ENCODE results near the gene MYB. TPM values are rescaled to one million over a fixed set of nuclear protein-coding genes. Genes with fewer than 3 reads are reported as not detected.

Gene MYB
- total and polyA plus RNA-seq, 2 experiments from 2014 or later: 4.2 to 7.9 TPM

DNA sequence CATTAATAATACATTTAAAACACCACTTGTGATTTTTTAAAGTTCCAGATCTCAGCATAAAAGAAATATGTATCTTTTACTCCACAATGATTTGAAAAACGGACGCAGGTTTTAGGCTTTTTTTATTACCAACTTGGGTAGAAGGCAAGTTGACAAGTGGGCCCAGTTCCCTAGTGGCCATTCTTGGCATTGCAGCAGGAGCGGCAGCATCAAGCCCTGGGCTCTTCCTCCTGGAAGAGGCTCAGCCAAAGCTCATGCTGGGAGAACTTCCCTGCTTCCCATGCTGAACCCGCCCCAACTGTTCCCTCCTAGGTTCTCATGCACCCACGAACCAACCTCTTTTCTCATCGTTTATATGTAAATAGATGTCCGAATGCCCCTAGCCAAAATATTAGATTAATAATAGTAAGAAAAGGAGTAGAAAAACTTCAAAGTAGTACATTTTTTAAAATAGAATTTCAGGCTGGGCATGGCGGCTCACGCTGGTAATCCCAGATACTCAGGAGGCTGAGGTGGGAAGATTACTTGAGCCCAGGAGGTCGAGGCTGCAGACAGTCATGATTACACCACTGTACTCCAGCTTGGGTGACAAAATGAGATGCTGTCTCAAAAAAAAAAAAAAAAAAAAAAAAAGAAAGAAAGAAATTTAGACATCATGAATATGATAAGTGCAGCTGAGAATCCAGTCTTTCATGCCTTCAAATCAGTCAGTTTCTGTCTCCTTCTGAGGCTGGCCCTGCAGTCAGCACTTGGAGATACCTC lies 18.2 kb upstream of the MYB start:
- Mint-ChIP-seq H3K36me3 (ENCODE audit: low read depth) (no peaks in the 10 kb centered on the region), H3K27ac (no peak overlapping the region), H3K27me3 (ENCODE audit: insufficient read depth, low read depth, poor library complexity) (peaks cover 3% of the 10 kb centered on the region), H3K4me3 (no peak overlapping the region), H3K4me1 (peaks cover 4% of the 10 kb centered on the region), H3K9me3 (no peaks in the 10 kb centered on the region)
- DNase-seq (ENCODE audit: low spot score) (peak; percentile 86), ATAC-seq (peak; percentile 98)
- no peaks in the 10 kb centered on the region for H3F3A ChIP-seq (replicated peaks; ENCODE audit: low read depth)
- no peaks in the 10 kb centered on the region for H3K36me3 ChIP-seq (ENCODE audit: insufficient read depth)
- no peaks in the 10 kb centered on the region for H4K20me1 ChIP-seq (replicated peaks; ENCODE audit: insufficient read depth)
- no peak overlapping the region for H3K4me2 ChIP-seq
- H3K9me2 ChIP-seq (ENCODE audit: insufficient read depth): no peaks in the 10 kb centered on the region
- no peak overlapping the region for H3K27ac ChIP-seq (ENCODE audit: low read depth)
- no peaks in the 10 kb centered on the region for H3K27me3 ChIP-seq (ENCODE audit: insufficient read depth)
- H3K79me2 ChIP-seq (replicated peaks; ENCODE audit: insufficient read depth): no peaks in the 10 kb centered on the region
- no peak overlapping the region for H2AFZ ChIP-seq
- TF ChIP-seq JUNB (IDR thresholded peaks at IDR 0.05; ENCODE audit: unreplicated experiment) (no peak), ZNF114 (CRISPR knock-in tag; IDR thresholded peaks at IDR 0.05) (no peak), EZH2 (IDR thresholded peaks at IDR 0.05; ENCODE audit: low read depth, unreplicated experiment) (no peak)
- TF ChIP-seq, protein P1, sequence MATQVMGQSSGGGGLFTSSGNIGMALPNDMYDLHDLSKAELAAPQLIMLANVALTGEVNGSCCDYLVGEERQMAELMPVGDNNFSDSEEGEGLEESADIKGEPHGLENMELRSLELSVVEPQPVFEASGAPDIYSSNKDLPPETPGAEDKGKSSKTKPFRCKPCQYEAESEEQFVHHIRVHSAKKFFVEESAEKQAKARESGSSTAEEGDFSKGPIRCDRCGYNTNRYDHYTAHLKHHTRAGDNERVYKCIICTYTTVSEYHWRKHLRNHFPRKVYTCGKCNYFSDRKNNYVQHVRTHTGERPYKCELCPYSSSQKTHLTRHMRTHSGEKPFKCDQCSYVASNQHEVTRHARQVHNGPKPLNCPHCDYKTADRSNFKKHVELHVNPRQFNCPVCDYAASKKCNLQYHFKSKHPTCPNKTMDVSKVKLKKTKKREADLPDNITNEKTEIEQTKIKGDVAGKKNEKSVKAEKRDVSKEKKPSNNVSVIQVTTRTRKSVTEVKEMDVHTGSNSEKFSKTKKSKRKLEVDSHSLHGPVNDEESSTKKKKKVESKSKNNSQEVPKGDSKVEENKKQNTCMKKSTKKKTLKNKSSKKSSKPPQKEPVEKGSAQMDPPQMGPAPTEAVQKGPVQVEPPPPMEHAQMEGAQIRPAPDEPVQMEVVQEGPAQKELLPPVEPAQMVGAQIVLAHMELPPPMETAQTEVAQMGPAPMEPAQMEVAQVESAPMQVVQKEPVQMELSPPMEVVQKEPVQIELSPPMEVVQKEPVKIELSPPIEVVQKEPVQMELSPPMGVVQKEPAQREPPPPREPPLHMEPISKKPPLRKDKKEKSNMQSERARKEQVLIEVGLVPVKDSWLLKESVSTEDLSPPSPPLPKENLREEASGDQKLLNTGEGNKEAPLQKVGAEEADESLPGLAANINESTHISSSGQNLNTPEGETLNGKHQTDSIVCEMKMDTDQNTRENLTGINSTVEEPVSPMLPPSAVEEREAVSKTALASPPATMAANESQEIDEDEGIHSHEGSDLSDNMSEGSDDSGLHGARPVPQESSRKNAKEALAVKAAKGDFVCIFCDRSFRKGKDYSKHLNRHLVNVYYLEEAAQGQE (IDR thresholded peaks at IDR 0.05; ENCODE audit: unreplicated experiment): no peak
- TF ChIP-seq, protein P2, sequence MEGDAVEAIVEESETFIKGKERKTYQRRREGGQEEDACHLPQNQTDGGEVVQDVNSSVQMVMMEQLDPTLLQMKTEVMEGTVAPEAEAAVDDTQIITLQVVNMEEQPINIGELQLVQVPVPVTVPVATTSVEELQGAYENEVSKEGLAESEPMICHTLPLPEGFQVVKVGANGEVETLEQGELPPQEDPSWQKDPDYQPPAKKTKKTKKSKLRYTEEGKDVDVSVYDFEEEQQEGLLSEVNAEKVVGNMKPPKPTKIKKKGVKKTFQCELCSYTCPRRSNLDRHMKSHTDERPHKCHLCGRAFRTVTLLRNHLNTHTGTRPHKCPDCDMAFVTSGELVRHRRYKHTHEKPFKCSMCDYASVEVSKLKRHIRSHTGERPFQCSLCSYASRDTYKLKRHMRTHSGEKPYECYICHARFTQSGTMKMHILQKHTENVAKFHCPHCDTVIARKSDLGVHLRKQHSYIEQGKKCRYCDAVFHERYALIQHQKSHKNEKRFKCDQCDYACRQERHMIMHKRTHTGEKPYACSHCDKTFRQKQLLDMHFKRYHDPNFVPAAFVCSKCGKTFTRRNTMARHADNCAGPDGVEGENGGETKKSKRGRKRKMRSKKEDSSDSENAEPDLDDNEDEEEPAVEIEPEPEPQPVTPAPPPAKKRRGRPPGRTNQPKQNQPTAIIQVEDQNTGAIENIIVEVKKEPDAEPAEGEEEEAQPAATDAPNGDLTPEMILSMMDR (conservative IDR thresholded peaks at IDR 0.05; ENCODE audit: low read depth in 2 of 2): peak; percentile 73 to 75
- no peaks in the 10 kb centered on the region for H3K4me1 ChIP-seq (ENCODE audit: insufficient read depth)
- H3K4me3 ChIP-seq: no peak overlapping the region

GRCh38 chr6:135163440-135163738 lies 17.7 kb upstream of the MYB start:
- H3K36me3 ChIP-seq (ENCODE audit: insufficient read depth): no peaks in the 10 kb centered on the region
- no peaks in the 10 kb centered on the region for H3K27me3 ChIP-seq (ENCODE audit: insufficient read depth)
- Mint-ChIP-seq H3K4me3 (no peak overlapping the region), H3K9me3 (no peaks in the 10 kb centered on the region), H3K4me1 (peaks cover 4% of the 10 kb centered on the region), H3K36me3 (ENCODE audit: low read depth) (no peaks in the 10 kb centered on the region), H3K27ac (no peak overlapping the region), H3K27me3 (ENCODE audit: insufficient read depth, low read depth, poor library complexity) (peaks cover 3% of the 10 kb centered on the region)
- H3F3A ChIP-seq (replicated peaks; ENCODE audit: low read depth): no peaks in the 10 kb centered on the region
- no peaks in the 10 kb centered on the region for H3K79me2 ChIP-seq (replicated peaks; ENCODE audit: insufficient read depth)
- H3K9me2 ChIP-seq (ENCODE audit: insufficient read depth): no peaks in the 10 kb centered on the region
- H3K4me1 ChIP-seq (ENCODE audit: insufficient read depth): no peaks in the 10 kb centered on the region
- no peak overlapping the region for H3K4me2 ChIP-seq
- H3K4me3 ChIP-seq: no peak overlapping the region
- DNase-seq (ENCODE audit: low spot score) (no peak), ATAC-seq (no peak)
- no peak overlapping the region for H3K27ac ChIP-seq (ENCODE audit: low read depth)
- no peaks in the 10 kb centered on the region for H4K20me1 ChIP-seq (replicated peaks; ENCODE audit: insufficient read depth)
- no peak overlapping the region for H2AFZ ChIP-seq
- TF ChIP-seq JUNB (IDR thresholded peaks at IDR 0.05; ENCODE audit: unreplicated experiment) (no peak), ZNF114 (CRISPR knock-in tag; IDR thresholded peaks at IDR 0.05) (no peak), CREB1 (CRISPR knock-in tag; IDR thresholded peaks at IDR 0.05; ENCODE audit: low read depth) (no peak), EZH2phosphoT487 (IDR thresholded peaks at IDR 0.05; ENCODE audit: unreplicated experiment) (no peak), POLR2AphosphoS5 (IDR thresholded peaks at IDR 0.05; ENCODE audit: low read depth) (no peak), STAT1 (IDR thresholded peaks at IDR 0.05; ENCODE audit: unreplicated experiment) (no peak), ZNF331 (CRISPR knock-in tag; IDR thresholded peaks at IDR 0.05; ENCODE audit: low read depth) (no peak)
- TF ChIP-seq, protein P2 (conservative IDR thresholded peaks at IDR 0.05; ENCODE audit: low read depth in 2 of 2): no peak
- TF ChIP-seq, protein P1 (IDR thresholded peaks at IDR 0.05; ENCODE audit: unreplicated experiment): no peak
- TF ChIP-seq, protein P3, sequence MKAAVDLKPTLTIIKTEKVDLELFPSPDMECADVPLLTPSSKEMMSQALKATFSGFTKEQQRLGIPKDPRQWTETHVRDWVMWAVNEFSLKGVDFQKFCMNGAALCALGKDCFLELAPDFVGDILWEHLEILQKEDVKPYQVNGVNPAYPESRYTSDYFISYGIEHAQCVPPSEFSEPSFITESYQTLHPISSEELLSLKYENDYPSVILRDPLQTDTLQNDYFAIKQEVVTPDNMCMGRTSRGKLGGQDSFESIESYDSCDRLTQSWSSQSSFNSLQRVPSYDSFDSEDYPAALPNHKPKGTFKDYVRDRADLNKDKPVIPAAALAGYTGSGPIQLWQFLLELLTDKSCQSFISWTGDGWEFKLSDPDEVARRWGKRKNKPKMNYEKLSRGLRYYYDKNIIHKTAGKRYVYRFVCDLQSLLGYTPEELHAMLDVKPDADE (IDR thresholded peaks at IDR 0.05): no peak

Measured in GM23338 (cell line).